ENCODE results near the gene RALY.
A peak's percentile ranks its signal among the peaks of the same experiment; 100 is the strongest.

RALY gene

GRCh38 chr20:33995053-33995831 lies 1.5 kb downstream of the RALY start:
- Histone ChIP-seq H3K36me3 (ENCODE audit: control insufficient read depth, insufficient read depth, low read length) (no peaks in the 10 kb centered on the region), H3K9ac (peak overlapping the region; percentile 96), H3K27ac (peak overlapping the region; percentile 95), H3K27me3 (ENCODE audit: control insufficient read depth, insufficient read depth, low read length) (no peaks in the 10 kb centered on the region), H3K4me1 (peaks cover 17% of the 10 kb centered on the region), H2AFZ (no peak overlapping the region), H3K79me2 (peaks cover 58% of the 10 kb centered on the region), H3K4me3 (ENCODE audit: low read depth, low read length) (peak overlapping the region; percentile 95), H3K4me2 (ENCODE audit: low read length) (peak overlapping the region; percentile 73), H3K9me3 (ENCODE audit: control insufficient read depth, low read length) (no peaks in the 10 kb centered on the region)
- TF ChIP-seq CTCF (IDR thresholded peaks at IDR 0.05): no peak

DNA sequence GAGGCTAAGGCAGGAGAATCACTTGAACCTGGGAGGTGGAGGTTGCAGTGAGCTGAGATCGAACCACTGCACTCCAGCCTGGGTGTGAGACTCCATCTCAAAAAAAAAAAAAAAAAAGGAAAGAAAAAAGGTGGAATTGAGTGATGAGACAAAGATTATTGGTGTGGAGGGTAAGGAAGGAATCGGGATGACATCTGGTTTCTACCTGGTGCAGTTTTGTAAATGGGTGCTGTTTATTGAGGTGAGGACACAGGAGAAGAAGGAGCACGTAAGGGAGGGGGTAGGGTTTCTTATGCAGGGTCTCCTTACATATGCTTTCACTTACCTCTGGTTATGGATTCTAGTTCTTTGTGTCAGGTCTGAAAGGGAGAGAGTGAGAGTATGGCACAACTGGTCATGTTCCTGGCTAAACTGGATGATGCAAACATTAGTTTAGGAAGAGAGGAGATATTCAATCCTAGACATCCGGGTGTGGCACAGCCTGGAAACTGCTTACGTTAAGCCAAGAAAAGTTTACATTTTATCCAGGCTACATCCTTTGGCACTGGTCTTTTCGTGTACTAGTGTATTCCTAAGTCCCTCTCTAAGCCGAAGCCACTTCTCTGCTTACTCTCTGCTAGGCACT lies 5.4 kb downstream of the RALY start:
- Histone ChIP-seq H3K27me3 (ENCODE audit: control insufficient read depth, insufficient read depth, low read length) (no peaks in the 10 kb centered on the region), H3K9me3 (ENCODE audit: control insufficient read depth, low read length) (no peaks in the 10 kb centered on the region), H3K27ac (no peak overlapping the region), H3K36me3 (ENCODE audit: control insufficient read depth, insufficient read depth, low read length) (no peaks in the 10 kb centered on the region), H2AFZ (no peak overlapping the region), H3K4me2 (ENCODE audit: low read length) (no peak overlapping the region), H3K79me2 (peaks cover 86% of the 10 kb centered on the region), H3K4me1 (peaks cover 13% of the 10 kb centered on the region), H3K9ac (no peak overlapping the region), H3K4me3 (ENCODE audit: low read depth, low read length) (no peak overlapping the region)
- TF ChIP-seq CTCF (IDR thresholded peaks at IDR 0.05): no peak

- Histone ChIP-seq H3K4me2 (ENCODE audit: low read length) (no peak overlapping the region), H3K9ac (no peak overlapping the region), H3K27ac (no peak overlapping the region), H3K36me3 (ENCODE audit: control insufficient read depth, insufficient read depth, low read length) (no peaks in the 10 kb centered on the region), H3K9me3 (ENCODE audit: control insufficient read depth, low read length) (no peaks in the 10 kb centered on the region), H3K79me2 (peaks cover 83% of the 10 kb centered on the region), H2AFZ (no peak overlapping the region), H3K4me1 (peaks cover 4% of the 10 kb centered on the region), H3K4me3 (ENCODE audit: low read depth, low read length) (no peak overlapping the region), H3K27me3 (ENCODE audit: control insufficient read depth, insufficient read depth, low read length) (no peaks in the 10 kb centered on the region)
- no peak for TF ChIP-seq CTCF (IDR thresholded peaks at IDR 0.05)
Measured at GRCh38 chr20:34001378-34001777, 7.7 kb downstream of the RALY start.

- Histone ChIP-seq H2AFZ (no peak overlapping the region), H3K27ac (no peak overlapping the region), H3K36me3 (ENCODE audit: control insufficient read depth, insufficient read depth, low read length) (no peaks in the 10 kb centered on the region), H3K4me3 (ENCODE audit: low read depth, low read length) (no peak overlapping the region), H3K27me3 (ENCODE audit: control insufficient read depth, insufficient read depth, low read length) (no peaks in the 10 kb centered on the region), H3K79me2 (peaks cover 79% of the 10 kb centered on the region), H3K9me3 (ENCODE audit: control insufficient read depth, low read length) (no peaks in the 10 kb centered on the region), H3K9ac (no peak overlapping the region), H3K4me2 (ENCODE audit: low read length) (no peak overlapping the region), H3K4me1 (no peaks in the 10 kb centered on the region)
- no peak for TF ChIP-seq CTCF (IDR thresholded peaks at IDR 0.05)
Measured at GRCh38 chr20:34004227-34004626, 10.5 kb downstream of the RALY start.

All from parathyroid adenoma (tissue), 2 donors.